ENCODE measurements around the gene ST3GAL4. TPM values are rescaled to one million over a fixed set of nuclear protein-coding genes. Genes with fewer than 3 reads are reported as not detected.

Gene ST3GAL4
- total and polyA plus RNA-seq, 2 donors (not counting 1 experiment from before 2014, with no cell fraction given) = 1.1 to 1.9 TPM

DNA sequence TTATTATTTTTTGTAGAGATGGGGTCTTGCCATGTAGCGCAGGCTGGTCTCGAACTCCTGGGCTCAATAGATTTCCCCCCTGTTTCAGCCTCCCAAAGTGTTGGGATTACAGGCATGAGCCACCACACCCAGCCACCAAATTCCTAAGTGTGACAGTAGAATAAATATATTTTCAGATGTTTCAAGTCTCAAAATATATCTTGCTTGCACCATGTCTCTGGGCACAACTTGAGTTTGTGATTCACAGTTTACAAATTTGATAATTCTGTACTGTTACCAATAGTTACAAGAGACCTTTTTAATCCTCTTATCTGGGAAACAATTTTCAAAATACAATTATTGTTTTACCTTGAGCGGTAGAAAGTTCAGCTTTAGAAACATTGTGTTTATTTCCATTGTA is 32.5 kb upstream of the ST3GAL4 start:
- Histone ChIP-seq H3K36me3 (replicated peaks in 1 of 2; ENCODE audit: control extremely low read depth in 1 of 2, control insufficient read depth in 1 of 2, extremely low read depth in 1 of 2, insufficient read depth in 2 of 2, low read length in 1 of 2) (peaks cover 0 to 9% of the 10 kb centered on the region in 2 experiments), H3K27ac (ENCODE audit: low read length in 2 of 2) (no peak overlapping the region), H3K79me2 (ENCODE audit: control insufficient read depth, insufficient read depth, low read length) (peaks cover 47% of the 10 kb centered on the region), H4K20me1 (ENCODE audit: control insufficient read depth, insufficient read depth, low read length, poor library complexity, severe bottlenecking) (peaks cover 17% of the 10 kb centered on the region), H3K9ac (ENCODE audit: low read length) (no peak overlapping the region), H3K9me3 (ENCODE audit: control extremely low read depth in 1 of 3, control insufficient read depth in 2 of 3, insufficient read depth in 1 of 3, low read length in 2 of 3) (no peaks in the 10 kb centered on the region), H3K4me2 (replicated peaks; ENCODE audit: low read depth, low read length, poor library complexity, severe bottlenecking) (no peak overlapping the region), H3K4me3 (ENCODE audit: control extremely low read depth in 1 of 5, extremely low read depth in 1 of 5, insufficient read depth in 1 of 5, low read depth in 2 of 5, low read length in 4 of 5) (no peak overlapping the region), H3K4me1 (ENCODE audit: control insufficient read depth in 2 of 2, insufficient read depth in 2 of 2, low read length in 2 of 2) (peaks cover 5 to 10% of the 10 kb centered on the region in 2 donors), H2AFZ (ENCODE audit: insufficient read depth, low read depth, low read length, poor library complexity, severe bottlenecking) (no peak overlapping the region), H3K27me3 (replicated peaks in 1 of 4; ENCODE audit: control extremely low read depth in 1 of 4, control insufficient read depth in 3 of 4, insufficient read depth in 4 of 4, low read length in 3 of 4) (no peaks in the 10 kb centered on the region)
- Mint-ChIP-seq H3K27ac (no peak overlapping the region), H3K27me3 (no peaks in the 10 kb centered on the region), H3K4me3 (no peak overlapping the region), H3K4me1 (peaks cover 16% of the 10 kb centered on the region), H3K9me3 (ENCODE audit: insufficient read depth) (no peaks in the 10 kb centered on the region)
- TF ChIP-seq, protein P1, sequence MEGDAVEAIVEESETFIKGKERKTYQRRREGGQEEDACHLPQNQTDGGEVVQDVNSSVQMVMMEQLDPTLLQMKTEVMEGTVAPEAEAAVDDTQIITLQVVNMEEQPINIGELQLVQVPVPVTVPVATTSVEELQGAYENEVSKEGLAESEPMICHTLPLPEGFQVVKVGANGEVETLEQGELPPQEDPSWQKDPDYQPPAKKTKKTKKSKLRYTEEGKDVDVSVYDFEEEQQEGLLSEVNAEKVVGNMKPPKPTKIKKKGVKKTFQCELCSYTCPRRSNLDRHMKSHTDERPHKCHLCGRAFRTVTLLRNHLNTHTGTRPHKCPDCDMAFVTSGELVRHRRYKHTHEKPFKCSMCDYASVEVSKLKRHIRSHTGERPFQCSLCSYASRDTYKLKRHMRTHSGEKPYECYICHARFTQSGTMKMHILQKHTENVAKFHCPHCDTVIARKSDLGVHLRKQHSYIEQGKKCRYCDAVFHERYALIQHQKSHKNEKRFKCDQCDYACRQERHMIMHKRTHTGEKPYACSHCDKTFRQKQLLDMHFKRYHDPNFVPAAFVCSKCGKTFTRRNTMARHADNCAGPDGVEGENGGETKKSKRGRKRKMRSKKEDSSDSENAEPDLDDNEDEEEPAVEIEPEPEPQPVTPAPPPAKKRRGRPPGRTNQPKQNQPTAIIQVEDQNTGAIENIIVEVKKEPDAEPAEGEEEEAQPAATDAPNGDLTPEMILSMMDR (IDR thresholded peaks at IDR 0.05) = no peak
- TF ChIP-seq EZH2 (IDR thresholded peaks at IDR 0.05; ENCODE audit: borderline replicate concordance, insufficient read depth, low read depth, low read length, poor library complexity, severe bottlenecking) = no peak
- ATAC-seq (ENCODE audit: low read depth) = no peak
- intact Hi-C loops (cut with micrococcal nuclease) = no loop called here
- POLR2A ChIA-PET = no interaction called here
- DNase-seq = no peak
- no CpG with 5 or more reads among the region's 3 CpGs for WGBS (ENCODE audit: insufficient coverage)
- CTCF ChIA-PET = interaction anchor here (0.7 to 1.8 kb wide), 2 partner anchors 12 to 161 kb away, joined by 3 to 5 read pairs; no protein-coding TSS in a partner anchor

DNA sequence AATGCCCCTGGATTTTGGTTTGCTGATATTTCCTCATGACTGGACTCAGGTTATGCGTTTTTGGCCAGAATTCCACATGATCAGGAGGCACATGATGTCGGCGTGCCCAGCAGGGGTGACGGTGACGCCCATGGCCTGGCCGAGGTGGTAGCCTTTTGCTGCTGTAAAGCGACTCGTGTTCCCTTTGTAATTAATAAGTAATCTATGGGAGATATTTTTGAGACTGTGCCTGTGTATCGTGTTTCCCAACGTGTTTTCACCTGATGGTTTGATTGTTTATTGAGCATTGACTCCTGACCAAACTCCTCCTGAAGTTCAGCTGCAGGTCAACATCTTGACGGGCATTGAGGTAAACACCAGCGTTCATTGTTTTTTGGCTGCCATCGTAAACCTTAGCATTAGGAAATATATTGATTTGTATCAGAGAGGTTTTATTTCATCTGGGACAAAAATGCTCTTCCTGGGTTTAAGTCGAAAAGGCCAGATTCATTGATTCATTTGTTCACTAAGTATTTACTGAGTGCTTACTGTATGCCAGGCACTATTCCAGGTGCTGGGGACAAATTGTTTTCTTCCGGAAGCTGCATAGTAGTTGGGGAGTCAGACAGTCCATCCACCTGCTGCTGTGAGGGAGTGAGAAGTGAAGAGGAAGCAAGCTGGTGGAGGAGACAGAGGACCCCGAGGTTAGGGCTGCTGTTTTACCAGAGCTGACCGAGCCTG is 28.0 kb upstream of the ST3GAL4 start:
- Histone ChIP-seq H3K27ac (ENCODE audit: low read length in 2 of 2) (no peak overlapping the region), H3K4me3 (ENCODE audit: control extremely low read depth in 1 of 5, extremely low read depth in 1 of 5, insufficient read depth in 1 of 5, low read depth in 2 of 5, low read length in 4 of 5) (no peak overlapping the region), H3K9ac (ENCODE audit: low read length) (no peak overlapping the region), H3K9me3 (ENCODE audit: control extremely low read depth in 1 of 3, control insufficient read depth in 2 of 3, insufficient read depth in 1 of 3, low read length in 2 of 3) (no peaks in the 10 kb centered on the region), H4K20me1 (ENCODE audit: control insufficient read depth, insufficient read depth, low read length, poor library complexity, severe bottlenecking) (peaks cover 23% of the 10 kb centered on the region), H3K27me3 (replicated peaks in 1 of 4; ENCODE audit: control extremely low read depth in 1 of 4, control insufficient read depth in 3 of 4, insufficient read depth in 4 of 4, low read length in 3 of 4) (no peaks in the 10 kb centered on the region), H3K79me2 (ENCODE audit: control insufficient read depth, insufficient read depth, low read length) (peaks cover 26% of the 10 kb centered on the region), H3K4me1 (ENCODE audit: control insufficient read depth in 2 of 2, insufficient read depth in 2 of 2, low read length in 2 of 2) (no peaks in the 10 kb centered on the region), H2AFZ (ENCODE audit: insufficient read depth, low read depth, low read length, poor library complexity, severe bottlenecking) (no peak overlapping the region), H3K36me3 (replicated peaks in 1 of 2; ENCODE audit: control extremely low read depth in 1 of 2, control insufficient read depth in 1 of 2, extremely low read depth in 1 of 2, insufficient read depth in 2 of 2, low read length in 1 of 2) (peaks cover 0 to 31% of the 10 kb centered on the region in 2 experiments), H3K4me2 (replicated peaks; ENCODE audit: low read depth, low read length, poor library complexity, severe bottlenecking) (no peak overlapping the region)
- intact Hi-C loops (cut with micrococcal nuclease) = no loop called here
- Mint-ChIP-seq H3K27ac (no peak overlapping the region), H3K9me3 (ENCODE audit: insufficient read depth) (no peaks in the 10 kb centered on the region), H3K4me1 (no peaks in the 10 kb centered on the region), H3K4me3 (no peak overlapping the region), H3K27me3 (no peaks in the 10 kb centered on the region)
- no peak for TF ChIP-seq EZH2 (IDR thresholded peaks at IDR 0.05; ENCODE audit: borderline replicate concordance, insufficient read depth, low read depth, low read length, poor library complexity, severe bottlenecking)
- TF ChIP-seq, protein P1 (IDR thresholded peaks at IDR 0.05) = no peak
- DNase-seq (no peak), ATAC-seq (ENCODE audit: low read depth) (no peak)
- ChIA-PET CTCF (no interaction called here), POLR2A (no interaction called here)
- WGBS (ENCODE audit: insufficient coverage) = 92% methylated on average over 17 of the region's 17 CpGs
